Gastrocnemius medialis (tissue), 4 donors: ENCODE measurements around the gene EIF4EBP2. TPM values are rescaled to one million over a fixed set of nuclear protein-coding genes. Genes with fewer than 3 reads are reported as not detected.

ENCODE experiments used
- ATAC-seq, 2 donors: fragments of 150-250 bp; one replicate each; pipeline ENCODE4 v1.9.1; 2016
- DNase-seq, 2 donors: peaks; one replicate each; pipeline ENCODE4 v3.0.0-alpha.2; 2019
- H3K27ac ChIP-seq, 4 donors: fragments of 200-600 bp; sonication (generic); 1 replicate in 1 of 4; 2 replicates in 3 of 4; pipeline ENCODE4 v1.5.1; 2016 to 2018; ENCODE audit warnings: mild to moderate bottlenecking in 2 of 4, moderate library complexity in 1 of 4
- H3K27me3 ChIP-seq, 3 donors: fragments of 200-600 bp; sonication (generic) in 2 of 3; 1 replicate in 1 of 3; 2 replicates in 2 of 3; pipeline versions ENCODE4 v1.5.1 to v1.6.0; 2016 to 2019; ENCODE audit warnings: mild to moderate bottlenecking in 1 of 3, moderate library complexity in 1 of 3
- H3K36me3 ChIP-seq, 2 donors: fragments of 200-600 bp; sonication (generic) in 1 of 2; one replicate each; pipeline ENCODE4 v1.5.1; 2017 to 2018
- H3K4me1 ChIP-seq, 2 donors: fragments of 200-600 bp; sonication (generic) in 1 of 2; one replicate each; pipeline ENCODE4 v1.5.1; 2016 to 2017; ENCODE audit warnings: mild to moderate bottlenecking in 2 of 2
- H3K4me3 ChIP-seq, 4 donors: fragments of 200-600 bp; sonication (generic) in 3 of 4; 1 replicate in 1 of 4; 2 replicates in 3 of 4; pipeline ENCODE4 v1.5.1; 2016 to 2019; ENCODE audit warnings: mild to moderate bottlenecking in 2 of 4
- H3K9me3 ChIP-seq, 3 donors: fragments of 200-600 bp; sonication (generic) in 2 of 3; 1 replicate in 1 of 3; 2 replicates in 2 of 3; pipeline ENCODE4 v1.5.1; 2016 to 2019
- POLR2A ChIP-seq, 2 donors: fragments of 450-650 bp; IDR thresholded peaks; one replicate each; pipeline ENCODE4 v1.6.1; 2017; ENCODE audit warnings: antibody characterized with exemption in 2 of 2, mild to moderate bottlenecking in 2 of 2, moderate library complexity in 2 of 2
- in situ Hi-C, 4 donors: fragments of 200-750 bp; cut with MboI; loops; one replicate each; pipeline versions ENCODE4 v1.15.0 to v1.8.0; 2017; ENCODE audit warnings: low sequenced_read_pairs in 4 of 4
- intact Hi-C: fragments of 100-400 bp; cut with DNase I; formaldehyde crosslinking; loops from one replicate; pipeline ENCODE4 v1.15.1; 2023; ENCODE audit warnings: low total_unique reads
- total RNA-seq, 4 donors: library from RNA; depleted of rRNA; stranded (reverse); fragments of >200 nt; gene quantifications; one replicate each; pipeline versions ENCODE4 v1.1.0 to v1.2.3, GENCODE V29; 2016
- TF ChIP-seq, protein P1 (sequence below), 5 experiments: fragments of 450-650 bp in 3 of 5; fragments of 200-600 bp in 2 of 5; sonication (generic) in 2 of 5; IDR thresholded peaks in 4 of 5; conservative IDR thresholded peaks in 1 of 5; 1 replicate in 4 of 5; 2 replicates in 1 of 5; pipeline ENCODE4 v1.5.1; 2016 to 2019; ENCODE audit warnings: antibody characterized with exemption in 5 of 5, mild to moderate bottlenecking in 3 of 5, moderate library complexity in 3 of 5

EIF4EBP2 gene
- total RNA-seq, 4 donors from 2014 or later, result 58.4 to 141 (median 107) TPM

DNA sequence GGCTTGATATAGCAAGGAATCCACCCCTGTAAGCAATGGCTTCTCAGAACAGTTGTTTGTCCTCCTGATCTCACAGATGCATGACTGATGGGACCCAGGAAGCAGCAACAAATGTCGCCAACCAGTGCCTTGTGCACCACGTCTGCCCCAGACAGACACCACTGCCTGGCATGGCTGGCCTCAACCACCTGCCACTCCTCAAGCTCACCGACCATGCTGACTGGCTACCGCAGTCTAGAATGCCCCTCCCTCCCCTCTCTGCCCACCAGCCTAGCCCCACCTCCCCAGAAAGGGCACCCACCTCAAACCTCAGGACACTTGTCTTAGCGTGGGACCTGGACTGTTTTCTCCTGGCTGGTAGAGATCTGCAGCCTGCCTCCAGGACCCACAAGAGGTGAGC, 45.5 kb upstream of the EIF4EBP2 start:
- intact Hi-C loops (no loop called here), in situ Hi-C loops (no loop called here)
- Histone ChIP-seq H3K4me3 (no peak overlapping the region), H3K36me3 (no peaks in the 10 kb centered on the region), H3K27me3 (no peaks in the 10 kb centered on the region), H3K9me3 (no peaks in the 10 kb centered on the region), H3K4me1 (peaks cover 21 to 24% of the 10 kb centered on the region in 2 donors), H3K27ac (peak overlapping the region; percentile 50 to 73 (median 60))
- TF ChIP-seq, protein P1, sequence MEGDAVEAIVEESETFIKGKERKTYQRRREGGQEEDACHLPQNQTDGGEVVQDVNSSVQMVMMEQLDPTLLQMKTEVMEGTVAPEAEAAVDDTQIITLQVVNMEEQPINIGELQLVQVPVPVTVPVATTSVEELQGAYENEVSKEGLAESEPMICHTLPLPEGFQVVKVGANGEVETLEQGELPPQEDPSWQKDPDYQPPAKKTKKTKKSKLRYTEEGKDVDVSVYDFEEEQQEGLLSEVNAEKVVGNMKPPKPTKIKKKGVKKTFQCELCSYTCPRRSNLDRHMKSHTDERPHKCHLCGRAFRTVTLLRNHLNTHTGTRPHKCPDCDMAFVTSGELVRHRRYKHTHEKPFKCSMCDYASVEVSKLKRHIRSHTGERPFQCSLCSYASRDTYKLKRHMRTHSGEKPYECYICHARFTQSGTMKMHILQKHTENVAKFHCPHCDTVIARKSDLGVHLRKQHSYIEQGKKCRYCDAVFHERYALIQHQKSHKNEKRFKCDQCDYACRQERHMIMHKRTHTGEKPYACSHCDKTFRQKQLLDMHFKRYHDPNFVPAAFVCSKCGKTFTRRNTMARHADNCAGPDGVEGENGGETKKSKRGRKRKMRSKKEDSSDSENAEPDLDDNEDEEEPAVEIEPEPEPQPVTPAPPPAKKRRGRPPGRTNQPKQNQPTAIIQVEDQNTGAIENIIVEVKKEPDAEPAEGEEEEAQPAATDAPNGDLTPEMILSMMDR (IDR thresholded peaks at IDR 0.05 in 4 of 5, conservative IDR thresholded peaks at IDR 0.05 in 1 of 5), result no peak
- no peak for TF ChIP-seq POLR2A (IDR thresholded peaks at IDR 0.05)
- ATAC-seq (no peak), DNase-seq (no peak)

DNA sequence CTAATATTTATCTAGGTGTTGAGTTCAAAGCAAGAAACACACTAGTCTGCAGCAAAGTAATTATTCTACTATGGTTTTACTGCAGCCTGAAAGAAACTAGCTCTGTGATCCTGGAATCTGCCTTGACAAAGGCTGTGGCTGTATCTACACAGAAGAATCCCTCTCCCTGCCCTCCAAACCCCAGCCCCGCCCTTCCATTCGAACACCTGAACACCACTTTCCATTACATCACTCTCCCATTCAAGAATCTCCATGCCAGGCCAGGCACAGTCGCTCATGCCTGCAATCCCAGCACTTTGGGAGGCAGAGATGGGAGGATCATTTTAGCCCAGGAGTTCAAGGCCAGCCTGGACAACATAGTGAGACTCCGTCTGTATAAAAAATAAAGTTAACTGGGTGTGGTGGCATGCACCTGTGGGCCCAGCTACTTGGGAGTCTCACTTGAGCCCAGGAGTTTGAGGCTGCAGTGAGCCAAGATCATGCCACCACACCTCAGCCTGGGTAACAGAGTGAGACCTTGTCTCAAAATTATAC, 44.9 kb upstream of the EIF4EBP2 start:
- DNase-seq, result no peak
- no peak for TF ChIP-seq POLR2A (IDR thresholded peaks at IDR 0.05)
- TF ChIP-seq, protein P1 (IDR thresholded peaks at IDR 0.05 in 4 of 5, conservative IDR thresholded peaks at IDR 0.05 in 1 of 5), result no peak
- no peak for ATAC-seq
- Histone ChIP-seq H3K9me3 (no peaks in the 10 kb centered on the region), H3K4me3 (no peak overlapping the region), H3K27ac (peak overlapping the region in 2 of 4 donors; percentile 33 to 64), H3K4me1 (peaks cover 25 to 27% of the 10 kb centered on the region in 2 donors), H3K27me3 (no peaks in the 10 kb centered on the region), H3K36me3 (no peaks in the 10 kb centered on the region)
- intact Hi-C loops (no loop called here), in situ Hi-C loops (no loop called here)

DNA sequence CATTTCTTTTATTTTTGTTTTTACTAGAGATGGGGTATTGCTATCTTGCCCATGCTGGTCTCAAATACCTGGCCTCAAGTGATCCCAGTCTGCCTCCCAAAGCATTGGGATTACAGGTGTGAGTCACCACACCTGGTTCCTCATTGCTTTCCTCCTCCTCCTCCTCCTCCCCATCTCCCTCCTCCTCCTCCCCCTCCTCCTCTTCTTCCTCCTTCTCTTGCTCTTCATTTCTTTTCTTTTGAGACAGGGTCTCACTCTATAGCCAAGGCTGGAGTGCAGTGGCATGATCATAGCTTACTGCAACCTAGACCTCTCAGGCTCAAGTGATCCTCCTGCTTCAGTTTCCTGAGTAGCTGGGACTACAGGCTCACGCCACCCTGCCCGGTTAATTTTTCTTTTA, 43.7 kb upstream of the EIF4EBP2 start:
- H3K4me1 ChIP-seq, result peaks cover 28 to 31% of the 10 kb centered on the region in 2 donors
- no peak overlapping the region for H3K4me3 ChIP-seq
- TF ChIP-seq, protein P1 (IDR thresholded peaks at IDR 0.05 in 4 of 5, conservative IDR thresholded peaks at IDR 0.05 in 1 of 5), result no peak
- TF ChIP-seq POLR2A (IDR thresholded peaks at IDR 0.05), result no peak
- intact Hi-C loops, result loop anchor here (5.0 kb wide), 2 partner anchors 38 to 78 kb away; partner anchors contain the start of gene NPFFR1
- no peak overlapping the region for H3K27ac ChIP-seq
- no peaks in the 10 kb centered on the region for H3K36me3 ChIP-seq
- in situ Hi-C loops, result loop anchor here (5.0 to 10.0 kb wide), 3 partner anchors 85 to 138 kb away; no protein-coding TSS in a partner anchor
- no peaks in the 10 kb centered on the region for H3K9me3 ChIP-seq
- ATAC-seq (no peak), DNase-seq (no peak)
- H3K27me3 ChIP-seq, result no peaks in the 10 kb centered on the region

DNA sequence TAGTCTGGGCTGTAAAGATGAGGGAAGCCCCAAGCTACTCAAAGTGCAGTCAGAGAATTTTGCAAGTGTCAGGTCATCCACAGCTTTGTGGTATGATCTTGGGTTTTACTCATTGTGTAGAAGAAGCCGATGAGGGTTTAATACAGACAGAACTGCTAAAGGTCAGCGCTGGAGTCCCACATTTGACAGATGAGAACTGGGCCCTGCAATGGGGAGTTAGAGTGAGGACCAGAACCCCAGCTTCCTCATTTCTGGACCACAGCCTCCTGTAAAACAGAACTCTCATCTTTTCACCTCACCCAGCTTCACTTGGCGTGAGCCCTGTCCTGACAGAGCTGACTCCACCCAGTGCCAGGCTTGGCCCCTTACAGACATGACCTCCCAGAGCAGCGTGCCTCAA, 41.6 kb upstream of the EIF4EBP2 start:
- no peaks in the 10 kb centered on the region for H3K27me3 ChIP-seq
- TF ChIP-seq POLR2A (IDR thresholded peaks at IDR 0.05), result no peak
- TF ChIP-seq, protein P1 (IDR thresholded peaks at IDR 0.05 in 4 of 5, conservative IDR thresholded peaks at IDR 0.05 in 1 of 5), result no peak
- no peaks in the 10 kb centered on the region for H3K9me3 ChIP-seq
- H3K4me3 ChIP-seq, result no peak overlapping the region
- no peaks in the 10 kb centered on the region for H3K36me3 ChIP-seq
- H3K4me1 ChIP-seq, result peaks cover 27 to 30% of the 10 kb centered on the region in 2 donors
- DNase-seq (no peak), ATAC-seq (no peak)
- peak overlapping the region in 3 of 4 donors; percentile 86 to 91 (median 91) for H3K27ac ChIP-seq
- in situ Hi-C loops (loop anchor here (5.0 to 10.0 kb wide), 3 partner anchors 88 to 140 kb away; no protein-coding TSS in a partner anchor), intact Hi-C loops (loop anchor here (5.0 kb wide), 2 partner anchors 40 to 80 kb away; partner anchors contain the start of gene NPFFR1)
